DMS153 treated with DMSO at 0.1 percent for 48 hours (cell line): Measurements from ENCODE around the gene HCRTR1.

Experiments used
- DNase-seq: peaks from one replicate; lab custom pipeline; 2025; ENCODE audit not compliant: unreplicated experiment; lab: John Stamatoyannopoulos, UW

The HCRTR1 gene

GRCh38 chr1:31666263-31666963, 48.9 kb downstream of the HCRTR1 start:
- DNase-seq = peak; percentile 76

- DNase-seq = no peak
Measured at GRCh38 chr1:31667065-31667785, 49.7 kb downstream of the HCRTR1 start.

GRCh38 chr1:31668303-31668883, 50.9 kb downstream of the HCRTR1 start:
- no peak for DNase-seq

- DNase-seq = no peak
Measured at GRCh38 chr1:31669433-31669785, 51.9 kb downstream of the HCRTR1 start.

- DNase-seq = peak; percentile 98
Measured at GRCh38 chr1:31669786-31670592, 52.5 kb downstream of the HCRTR1 start.

- no peak for DNase-seq
Measured at GRCh38 chr1:31670593-31670964, 53.1 kb downstream of the HCRTR1 start.

GRCh38 chr1:31671147-31671546, 53.7 kb downstream of the HCRTR1 start:
- no peak for DNase-seq

GRCh38 chr1:31671561-31672201, 54.2 kb downstream of the HCRTR1 start:
- DNase-seq = no peak

- no peak for DNase-seq
Measured at GRCh38 chr1:31672986-31673385, 55.5 kb downstream of the HCRTR1 start.

GRCh38 chr1:31673433-31673832, 55.9 kb downstream of the HCRTR1 start:
- no peak for DNase-seq

- DNase-seq = no peak
Measured at GRCh38 chr1:31674626-31675025, 57.1 kb downstream of the HCRTR1 start.

GRCh38 chr1:31675161-31675560, 57.7 kb downstream of the HCRTR1 start:
- no peak for DNase-seq

- DNase-seq = no peak
Measured at GRCh38 chr1:31675756-31676155, 58.3 kb downstream of the HCRTR1 start.
